CD4-positive, alpha-beta T cell (primary cell): ENCODE results near the gene AMBN. TPM values are rescaled to one million over a fixed set of nuclear protein-coding genes. Genes with fewer than 3 reads are reported as not detected.

Experiments
- ATAC-seq: fragments of 200-7000 bp; cut with Tn5 transposase; one replicate; pipeline ENCODE4 v1.10.0; 2022; ENCODE audit warnings: mild to moderate bottlenecking; ENCODE audit not compliant: poor library complexity
- CTCF ChIA-PET: fragments of 350-600 bp; sonication (Branson Sonifier 250); formaldehyde crosslinking; loops from one replicate; lab custom pipeline; 2021; ENCODE audit warnings: antibody characterized with exemption, inconsistent platforms; lab: Charles Lee
- POLR2A ChIA-PET: fragments of 350-600 bp; sonication (Branson Sonifier 250); formaldehyde crosslinking; loops from one replicate; lab custom pipeline; 2021; ENCODE audit warnings: antibody characterized with exemption, inconsistent platforms; lab: Charles Lee
- DNase-seq, 14 experiments: peaks; one replicate each; pipeline ENCODE4 v3.0.0-alpha.2; 2013 to 2020; ENCODE audit warnings: mixed read lengths in 2 of 14
- H3K27ac ChIP-seq, 2 donors: one replicate each; pipeline versions ENCODE4 v1.5.1 to v1.7.0; 2013; ENCODE audit warnings: low read length in 2 of 2, low read depth in 1 of 2, mild to moderate bottlenecking in 1 of 2
- H3K27me3 ChIP-seq, 2 experiments: 1 replicate in 1 of 2; 2 replicates in 1 of 2; pipeline versions ENCODE4 v1.6.1 to v1.7.0; 2013; ENCODE audit warnings: low read length in 2 of 2, control low read depth in 1 of 2, mild to moderate bottlenecking in 1 of 2, moderate library complexity in 1 of 2; ENCODE audit not compliant: insufficient read depth in 2 of 2, control insufficient read depth in 1 of 2
- H3K36me3 ChIP-seq: one replicate; pipeline ENCODE4 v1.6.1; 2013; ENCODE audit warnings: low read length, control low read depth; ENCODE audit not compliant: insufficient read depth
- H3K4me1 ChIP-seq: one replicate; pipeline ENCODE4 v1.6.1; 2013; ENCODE audit warnings: low read length, control low read depth; ENCODE audit not compliant: insufficient read depth
- H3K4me3 ChIP-seq: one replicate; pipeline ENCODE4 v1.5.1; 2013; ENCODE audit warnings: mild to moderate bottlenecking, low read length, moderate library complexity
- H3K9me3 ChIP-seq, 2 experiments: 1 replicate in 1 of 2; 2 replicates in 1 of 2; pipeline versions ENCODE4 v1.6.1 to v1.7.0; 2013; ENCODE audit warnings: low read length in 2 of 2, mild to moderate bottlenecking in 2 of 2, control low read depth in 1 of 2, moderate library complexity in 1 of 2; ENCODE audit not compliant: control insufficient read depth in 1 of 2, insufficient read depth in 1 of 2
- H3K27ac Mint-ChIP-seq: one replicate; pipeline ENCODE4 v1.8.0; 2020; ENCODE audit warnings: mixed read lengths
- H3K27me3 Mint-ChIP-seq: one replicate; pipeline ENCODE4 v1.8.0; 2021; ENCODE audit warnings: mixed read lengths
- H3K36me3 Mint-ChIP-seq: one replicate; pipeline ENCODE4 v1.8.0; 2021; ENCODE audit warnings: low read depth, mixed read lengths
- H3K4me1 Mint-ChIP-seq: one replicate; pipeline ENCODE4 v1.8.0; 2021; ENCODE audit warnings: low read depth, mixed read lengths
- H3K4me3 Mint-ChIP-seq: one replicate; pipeline ENCODE4 v1.8.0; 2020; ENCODE audit warnings: mild to moderate bottlenecking, mixed read lengths
- H3K9me3 Mint-ChIP-seq: one replicate; pipeline ENCODE4 v1.8.0; 2020; ENCODE audit warnings: mixed read lengths
- CTCF ChIP-seq: fragments of 200-600 bp; IDR thresholded peaks from one replicate; pipeline ENCODE4 v1.8.0; 2022; ENCODE audit warnings: antibody characterized with exemption, mild to moderate bottlenecking
- intact Hi-C, 2 experiments: fragments of 100-400 bp; cut with DNase I in 1 of 2; cut with micrococcal nuclease in 1 of 2; formaldehyde crosslinking; loops; one replicate each; pipeline versions ENCODE4 v1.15.1 to v1.9.0; 2023 to 2025; cut with DNase I, micrococcal nuclease
- total RNA-seq, 174 experiments: library from RNA in 2 of 174; stranded (reverse) in 2 of 174; gene quantifications; one replicate each; pipeline ENCODE4 v1.2.3 and lab custom pipeline; 2021 to 2026

Gene AMBN
- total RNA-seq, 2 experiments from 2014 or later = not detected

GRCh38 chr4:70608324-70608723 is 16.3 kb downstream of the AMBN start:
- H3K36me3 Mint-ChIP-seq = no peaks in the 10 kb centered on the region
- ChIA-PET CTCF (no interaction called here), POLR2A (no interaction called here)
- intact Hi-C loops = no loop called here
- Histone ChIP-seq H3K4me1 (no peaks in the 10 kb centered on the region), H3K27ac (no peak overlapping the region), H3K27me3 (peaks cover 0 to 3% of the 10 kb centered on the region in 2 experiments), H3K9me3 (no peaks in the 10 kb centered on the region), H3K36me3 (no peaks in the 10 kb centered on the region), H3K4me3 (no peak overlapping the region)
- H3K9me3 Mint-ChIP-seq = no peaks in the 10 kb centered on the region
- no peak for TF ChIP-seq CTCF
- H3K4me3 Mint-ChIP-seq = no peak overlapping the region
- H3K27ac Mint-ChIP-seq = no peak overlapping the region
- H3K27me3 Mint-ChIP-seq = peaks cover 21% of the 10 kb centered on the region
- DNase-seq (no peak), ATAC-seq (no peak)
- H3K4me1 Mint-ChIP-seq = peaks cover 7% of the 10 kb centered on the region

GRCh38 chr4:70613306-70614183 is 21.5 kb downstream of the AMBN start:
- no peak for ATAC-seq
- intact Hi-C loops = no loop called here
- H3K27me3 Mint-ChIP-seq = peaks cover 17% of the 10 kb centered on the region

GRCh38 chr4:70614184-70614555 is 22.1 kb downstream of the AMBN start:
- H3K27ac Mint-ChIP-seq = no peak overlapping the region
- H3K27ac ChIP-seq = no peak overlapping the region
- intact Hi-C loops = no loop called here
- H3K27me3 ChIP-seq = peaks cover 0 to 3% of the 10 kb centered on the region in 2 experiments
- no peak overlapping the region for H3K4me3 ChIP-seq
- DNase-seq (no peak), ATAC-seq (no peak)
- H3K4me1 Mint-ChIP-seq = peaks cover 18% of the 10 kb centered on the region
- CTCF ChIA-PET = no interaction called here
- H3K36me3 ChIP-seq = no peaks in the 10 kb centered on the region
- no peaks in the 10 kb centered on the region for H3K4me1 ChIP-seq
- H3K36me3 Mint-ChIP-seq = no peaks in the 10 kb centered on the region
- H3K4me3 Mint-ChIP-seq = no peak overlapping the region
- no peaks in the 10 kb centered on the region for H3K9me3 ChIP-seq
- TF ChIP-seq CTCF = no peak
- peaks cover 16% of the 10 kb centered on the region for H3K27me3 Mint-ChIP-seq
- peaks cover 1% of the 10 kb centered on the region for H3K9me3 Mint-ChIP-seq
- POLR2A ChIA-PET = interaction anchor here (1.0 kb wide), 1 partner anchor 73 kb away, joined by 3 read pairs; no protein-coding TSS in a partner anchor

More at GRCh38 chr4:70613306-70614183, 21.5 kb downstream of the AMBN start:
- Histone ChIP-seq H3K9me3 (no peaks in the 10 kb centered on the region), H3K27ac (no peak overlapping the region), H3K36me3 (no peaks in the 10 kb centered on the region), H3K27me3 (peaks cover 0 to 3% of the 10 kb centered on the region in 2 experiments), H3K4me3 (no peak overlapping the region), H3K4me1 (no peaks in the 10 kb centered on the region)
- CTCF ChIA-PET = no interaction called here
- POLR2A ChIA-PET = interaction anchor here (1.0 kb wide), 1 partner anchor 74 kb away, joined by 3 read pairs; no protein-coding TSS in a partner anchor
- no peaks in the 10 kb centered on the region for H3K36me3 Mint-ChIP-seq
- peak overlapping the region; percentile 22 for H3K4me3 Mint-ChIP-seq
- no peak overlapping the region for H3K27ac Mint-ChIP-seq
- no peaks in the 10 kb centered on the region for H3K9me3 Mint-ChIP-seq
- peaks cover 18% of the 10 kb centered on the region for H3K4me1 Mint-ChIP-seq
- DNase-seq = no peak
- no peak for TF ChIP-seq CTCF
